Activated gamma-delta T cell treated with anti-CD3 and anti-CD28 coated beads, Interleukin-2, amount 50 U/mL, for 16 hours (primary cell): Measurements from ENCODE around the gene RAP1GAP2.
"Not testable (repeated sequence)": the region's sequence is repeated elsewhere in the genome, so short reads cannot be mapped to it uniquely, and the experiment has no call there.

Source experiments
- DNase-seq: peaks from one replicate; pipeline ENCODE4 v3.0.0-alpha.2; 2020; ENCODE audit warnings: low read depth

The RAP1GAP2 gene

GRCh38 chr17:3025421-3026124 is 229.3 kb downstream of the RAP1GAP2 start:
- DNase-seq, result no peak

DNA sequence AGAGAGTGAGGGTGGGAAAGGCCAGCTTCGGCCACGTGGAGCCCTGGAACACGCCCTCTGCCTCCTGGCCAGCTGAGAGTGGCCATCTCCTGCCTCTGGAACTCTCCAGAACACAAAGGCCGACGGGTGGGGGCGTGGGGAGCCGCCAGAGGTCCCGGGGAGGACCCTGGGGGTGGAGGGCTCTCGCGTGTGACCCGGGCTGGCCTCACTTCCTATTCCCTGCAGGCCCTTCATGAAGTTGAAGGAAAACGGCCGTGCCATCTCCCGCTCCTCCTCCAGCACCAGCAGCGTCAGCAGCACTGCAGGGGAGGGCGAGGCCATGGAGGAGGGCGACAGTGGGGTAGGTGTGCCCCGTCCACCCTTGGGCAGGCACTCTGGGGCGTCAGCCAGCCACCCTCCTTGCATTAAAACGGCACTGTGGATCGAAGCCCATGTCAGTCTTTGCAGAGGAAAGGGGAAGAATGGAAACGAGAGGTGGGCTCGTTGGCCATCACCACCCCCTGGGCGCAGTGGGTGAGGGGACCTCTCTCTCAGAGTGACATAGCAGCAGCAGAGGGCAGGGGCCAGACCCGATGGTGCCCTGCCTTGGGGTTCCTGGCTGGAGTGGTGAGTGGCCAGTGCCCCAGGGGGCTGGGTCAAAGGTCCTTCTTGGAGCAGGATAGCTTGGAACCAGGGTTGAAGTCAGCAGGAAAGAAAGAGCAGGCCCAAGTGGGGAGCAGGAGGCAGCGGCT is 230.1 kb downstream of the RAP1GAP2 start:
- DNase-seq, result no peak

DNA sequence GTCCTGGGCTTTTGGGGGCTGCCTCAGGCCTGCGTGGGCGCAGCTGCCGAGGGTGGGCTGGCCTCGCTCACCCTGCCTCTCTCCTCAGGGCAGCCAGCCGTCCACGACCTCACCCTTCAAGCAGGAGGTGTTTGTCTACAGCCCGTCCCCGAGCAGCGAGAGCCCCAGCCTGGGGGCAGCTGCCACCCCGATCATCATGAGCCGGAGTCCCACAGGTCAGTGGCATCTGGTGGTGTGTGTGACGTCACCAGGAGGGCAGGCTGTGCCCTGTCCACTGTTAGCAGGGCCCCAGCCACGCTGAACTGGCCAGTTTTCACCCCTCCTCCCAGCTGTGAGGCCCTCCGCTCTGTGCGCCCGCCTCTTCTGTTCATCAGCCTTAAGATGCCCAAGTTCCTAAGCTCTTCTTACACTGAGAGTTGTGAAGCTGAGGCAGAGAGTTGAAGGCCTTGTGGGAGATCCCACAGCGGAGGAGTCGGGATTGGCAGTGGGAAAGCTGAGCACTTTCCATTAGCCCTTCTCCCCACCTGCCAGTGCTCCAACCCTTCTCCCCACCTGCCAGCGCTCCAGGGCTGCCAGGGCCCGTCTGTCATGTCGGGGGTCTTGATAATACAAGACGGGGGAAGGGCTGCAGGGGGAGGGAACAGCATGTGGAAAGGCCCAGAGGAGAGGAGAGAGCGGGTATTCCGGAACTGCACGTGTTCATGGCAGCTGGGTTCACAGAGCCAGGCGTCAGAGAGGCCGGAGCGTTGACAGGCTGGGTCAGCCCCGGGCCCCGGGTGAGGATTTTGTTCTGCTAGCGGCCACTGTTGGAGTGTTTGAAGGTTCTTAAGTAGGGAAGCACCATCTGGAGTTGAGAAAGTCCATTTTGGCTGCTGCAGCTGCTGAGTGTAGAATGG is 230.9 kb downstream of the RAP1GAP2 start:
- no peak for DNase-seq

DNA sequence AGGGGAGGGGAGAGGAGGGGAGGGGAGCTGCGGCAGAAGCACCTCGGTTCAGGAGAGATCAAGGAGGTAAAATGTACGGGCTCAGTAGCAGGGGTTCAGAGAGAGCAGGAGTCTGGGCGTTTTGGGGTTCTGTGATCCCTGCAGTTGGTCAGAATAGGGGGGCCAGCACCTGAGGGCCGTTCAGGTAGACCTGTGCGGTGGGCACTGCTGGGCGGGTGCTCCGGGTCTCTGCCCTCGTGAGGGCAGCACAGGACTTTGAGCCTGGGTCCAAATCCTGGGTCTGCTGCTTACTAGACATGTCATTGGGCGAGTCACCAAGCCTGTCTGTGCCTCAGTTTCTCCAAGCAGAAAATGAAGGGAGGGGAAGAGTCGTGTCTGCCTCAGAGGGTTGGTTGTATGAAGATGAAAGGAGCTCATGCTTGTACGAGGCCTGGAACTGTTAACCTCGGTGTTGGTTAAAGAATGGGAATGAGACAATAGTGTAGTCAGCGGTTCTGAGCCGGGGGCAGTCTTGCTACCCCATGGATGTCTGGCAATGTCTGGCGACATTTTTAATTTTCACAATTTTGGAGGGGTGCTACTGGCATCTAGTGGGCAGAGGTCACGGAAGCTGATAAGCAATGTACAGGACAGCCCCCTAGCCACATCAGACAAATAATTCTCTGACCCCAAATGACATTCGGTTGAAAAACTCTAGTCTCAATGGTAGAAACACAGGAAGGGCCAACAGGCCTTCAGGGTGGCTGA is 231.7 kb downstream of the RAP1GAP2 start:
- no peak for DNase-seq

- DNase-seq, result no peak
These were observed 233.1 kb downstream of the RAP1GAP2 start for GRCh38 chr17:3029213-3029913.

- no peak for DNase-seq
These were observed 233.9 kb downstream of the RAP1GAP2 start for GRCh38 chr17:3030096-3030495.

GRCh38 chr17:3030852-3031470 is 234.7 kb downstream of the RAP1GAP2 start:
- not testable (repeated sequence) for DNase-seq

DNA sequence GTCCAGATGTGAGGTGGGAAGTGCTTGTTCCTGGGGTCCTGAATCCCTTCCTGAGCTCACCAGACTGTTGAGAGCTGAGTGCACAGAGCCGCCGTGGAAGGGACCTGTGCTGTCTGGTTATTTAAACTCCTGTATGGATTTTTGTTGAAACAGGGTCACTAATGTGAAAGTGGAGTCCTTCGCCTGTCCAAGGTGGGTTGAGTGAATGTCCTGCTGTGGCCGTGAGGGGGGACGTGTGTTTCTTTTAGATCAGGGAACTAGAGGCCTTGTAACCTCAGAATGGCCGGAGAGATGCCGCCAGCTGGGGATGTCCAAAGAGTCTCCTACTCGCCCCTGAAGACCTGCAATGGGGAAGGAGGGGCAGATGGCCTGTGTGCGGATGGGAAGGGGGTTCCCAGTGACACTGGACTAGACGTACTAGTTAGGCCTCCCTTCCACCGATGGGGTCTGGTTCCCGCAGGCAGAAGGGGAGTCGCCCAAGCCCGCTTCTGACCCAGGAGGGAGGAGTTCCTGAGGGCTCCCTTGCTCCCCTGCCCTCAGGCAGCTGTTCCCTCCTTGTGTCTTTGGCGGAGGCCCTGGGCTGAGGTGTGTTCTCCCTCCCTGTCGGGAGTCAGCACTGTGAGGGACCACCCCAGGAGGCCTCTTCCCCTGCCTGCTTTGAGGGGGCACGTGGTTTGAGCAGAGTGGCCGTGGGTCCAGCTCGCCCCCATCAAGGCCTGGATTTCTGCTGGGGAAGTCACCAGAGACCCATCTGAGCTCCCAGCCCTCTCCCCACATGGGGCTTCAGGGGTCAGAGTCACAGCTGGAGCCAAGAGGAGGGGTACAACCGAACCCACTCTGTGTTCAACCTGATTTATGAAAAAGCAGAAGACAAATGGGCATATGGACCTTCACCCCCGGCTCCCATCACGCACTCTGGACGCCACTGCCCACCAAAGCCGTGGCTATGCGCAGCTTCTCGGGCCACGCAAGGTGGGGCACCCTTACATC is 236.3 kb downstream of the RAP1GAP2 start:
- no peak for DNase-seq

DNA sequence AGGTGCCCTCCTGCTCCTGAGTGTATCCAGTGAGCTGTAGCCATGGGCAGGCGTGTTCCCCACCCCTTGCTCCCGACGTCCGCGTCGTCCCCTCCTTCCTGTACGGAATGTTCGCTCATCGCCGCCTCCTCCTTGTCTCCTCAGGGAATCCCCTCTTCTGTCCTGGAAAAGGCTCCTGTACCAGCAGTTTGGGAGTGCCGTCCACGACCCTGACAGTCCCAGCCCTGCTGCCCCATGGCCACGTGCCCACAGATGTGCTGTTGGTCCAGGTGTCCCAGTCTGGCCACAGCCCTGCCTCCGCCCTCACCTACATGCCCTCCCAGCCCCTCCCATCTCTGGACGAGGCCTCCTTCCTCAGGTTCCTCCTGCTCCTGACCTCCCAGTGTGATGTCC is 237.0 kb downstream of the RAP1GAP2 start:
- DNase-seq, result no peak

GRCh38 chr17:3033741-3034577 is 237.7 kb downstream of the RAP1GAP2 start:
- no peak for DNase-seq

- no peak for DNase-seq
These were observed 238.3 kb downstream of the RAP1GAP2 start for GRCh38 chr17:3034578-3034920.

DNA sequence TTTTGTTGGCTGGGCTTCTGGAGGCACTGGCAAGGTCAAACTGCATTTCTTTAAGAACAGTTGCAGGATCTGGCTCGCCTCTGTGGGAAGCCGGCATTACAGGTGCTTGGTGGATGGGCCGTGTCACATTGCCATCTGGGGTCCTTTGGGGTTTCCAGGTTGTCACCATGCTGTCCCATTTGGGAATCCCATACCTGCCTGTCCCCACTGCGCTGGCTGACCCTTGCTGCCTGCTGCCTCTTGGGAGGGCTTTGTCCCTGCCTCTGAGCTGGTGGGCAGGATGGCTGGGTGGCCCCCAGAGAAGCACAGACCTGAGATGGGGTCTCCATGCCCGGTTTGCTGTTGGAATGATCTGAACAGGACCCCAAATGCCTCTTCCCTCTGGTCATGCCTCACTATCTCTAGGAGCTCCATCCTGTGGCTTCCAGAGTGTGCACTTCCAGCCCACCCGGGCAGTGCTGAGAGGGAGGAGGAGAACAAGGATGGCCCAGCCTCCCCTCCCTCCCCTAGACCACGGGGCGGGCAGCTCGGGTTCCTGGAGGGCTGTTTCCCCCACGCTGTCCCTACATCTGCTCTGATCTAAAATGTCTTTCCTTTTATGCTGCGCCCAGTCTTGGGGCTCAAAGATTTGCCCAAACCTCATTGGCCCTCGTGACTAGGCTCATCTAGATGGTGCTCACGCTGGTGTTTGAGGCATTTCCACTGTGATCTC is 239.2 kb downstream of the RAP1GAP2 start:
- no peak for DNase-seq

- DNase-seq, result no peak
These were observed 239.7 kb downstream of the RAP1GAP2 start for GRCh38 chr17:3035968-3036280.

GRCh38 chr17:3036800-3037199 is 240.6 kb downstream of the RAP1GAP2 start:
- no peak for DNase-seq

DNA sequence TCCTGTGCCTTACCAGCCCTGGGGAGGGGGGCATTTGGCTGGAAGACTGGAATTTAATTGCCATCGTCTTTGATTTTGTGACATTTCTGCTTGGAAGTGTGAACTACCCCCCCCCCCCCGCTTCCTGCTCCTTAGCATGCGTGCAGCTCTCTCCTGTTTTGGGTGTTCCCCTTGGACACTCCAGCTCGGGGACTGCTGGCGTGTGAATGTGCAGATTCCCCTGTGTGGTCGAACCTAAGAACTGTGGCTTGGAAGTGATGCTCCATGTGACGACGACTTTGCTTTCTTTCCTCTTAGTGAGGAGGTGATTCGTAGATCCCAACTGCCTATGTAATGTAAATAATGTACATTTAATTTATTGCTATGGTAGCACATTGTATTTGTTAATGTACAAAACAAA is 241.0 kb downstream of the RAP1GAP2 start:
- DNase-seq, result no peak

DNA sequence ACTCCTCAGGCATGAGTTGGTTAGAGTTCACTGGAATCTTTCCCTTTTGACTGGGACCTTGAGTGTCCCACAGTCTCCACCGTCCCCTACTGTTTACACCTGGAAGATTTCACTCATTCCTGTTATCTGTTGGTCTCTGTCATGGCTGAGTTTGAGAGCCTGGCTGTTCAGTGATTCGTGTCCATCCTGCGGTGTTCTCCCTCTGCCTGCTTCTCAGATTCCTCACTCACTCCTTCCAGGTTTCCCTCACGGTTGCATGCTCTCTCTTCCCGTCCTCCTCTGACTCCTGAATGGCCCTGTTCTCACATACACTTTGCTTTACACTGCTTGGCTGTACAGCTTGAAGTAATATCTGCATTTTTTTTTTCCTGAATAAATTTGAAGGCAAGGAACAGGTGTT is 242.7 kb downstream of the RAP1GAP2 start:
- DNase-seq, result no peak

- DNase-seq, result no peak
These were observed 243.5 kb downstream of the RAP1GAP2 start for GRCh38 chr17:3039736-3040135.

DNA sequence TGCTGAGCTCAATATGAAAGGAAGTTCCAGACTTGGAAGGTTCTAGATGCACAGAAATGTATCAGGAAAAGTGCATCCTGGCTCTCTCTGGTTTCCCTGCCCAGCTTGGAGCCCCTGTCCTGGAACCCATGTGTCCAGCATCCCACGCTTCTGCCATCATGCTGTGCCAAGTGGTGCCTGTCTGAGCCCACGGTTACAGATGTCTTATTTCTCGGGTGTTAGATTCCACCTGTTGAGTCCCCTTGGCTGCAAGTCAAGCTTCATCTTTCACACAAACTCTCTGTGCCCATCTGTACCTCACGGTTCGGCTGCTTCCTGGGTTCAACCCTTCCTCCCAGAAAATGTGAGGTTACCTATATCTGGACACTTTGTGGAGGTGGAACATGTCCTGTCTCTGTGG is 244.6 kb downstream of the RAP1GAP2 start:
- no peak for DNase-seq
